ENCODE measurements around the gene GRK2.

- TF ChIP-seq CTCF (IDR thresholded peaks at IDR 0.05) (no peak), POLR2A (IDR thresholded peaks at IDR 0.05) (no peak)
Measured at GRCh38 chr11:67308031-67308866, 42.0 kb downstream of the GRK2 start.

All from heart left ventricle (tissue), 13 donors.